Activated gamma-delta T cell treated with Interleukin-2 at 50 U/mL for 16 hours (primary cell): Measurements from ENCODE around the gene SUPT7L.

Experiments
- DNase-seq: peaks from one replicate; pipeline ENCODE4 v3.0.0-alpha.2; 2020

SUPT7L gene, protein sequence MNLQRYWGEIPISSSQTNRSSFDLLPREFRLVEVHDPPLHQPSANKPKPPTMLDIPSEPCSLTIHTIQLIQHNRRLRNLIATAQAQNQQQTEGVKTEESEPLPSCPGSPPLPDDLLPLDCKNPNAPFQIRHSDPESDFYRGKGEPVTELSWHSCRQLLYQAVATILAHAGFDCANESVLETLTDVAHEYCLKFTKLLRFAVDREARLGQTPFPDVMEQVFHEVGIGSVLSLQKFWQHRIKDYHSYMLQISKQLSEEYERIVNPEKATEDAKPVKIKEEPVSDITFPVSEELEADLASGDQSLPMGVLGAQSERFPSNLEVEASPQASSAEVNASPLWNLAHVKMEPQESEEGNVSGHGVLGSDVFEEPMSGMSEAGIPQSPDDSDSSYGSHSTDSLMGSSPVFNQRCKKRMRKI

DNA sequence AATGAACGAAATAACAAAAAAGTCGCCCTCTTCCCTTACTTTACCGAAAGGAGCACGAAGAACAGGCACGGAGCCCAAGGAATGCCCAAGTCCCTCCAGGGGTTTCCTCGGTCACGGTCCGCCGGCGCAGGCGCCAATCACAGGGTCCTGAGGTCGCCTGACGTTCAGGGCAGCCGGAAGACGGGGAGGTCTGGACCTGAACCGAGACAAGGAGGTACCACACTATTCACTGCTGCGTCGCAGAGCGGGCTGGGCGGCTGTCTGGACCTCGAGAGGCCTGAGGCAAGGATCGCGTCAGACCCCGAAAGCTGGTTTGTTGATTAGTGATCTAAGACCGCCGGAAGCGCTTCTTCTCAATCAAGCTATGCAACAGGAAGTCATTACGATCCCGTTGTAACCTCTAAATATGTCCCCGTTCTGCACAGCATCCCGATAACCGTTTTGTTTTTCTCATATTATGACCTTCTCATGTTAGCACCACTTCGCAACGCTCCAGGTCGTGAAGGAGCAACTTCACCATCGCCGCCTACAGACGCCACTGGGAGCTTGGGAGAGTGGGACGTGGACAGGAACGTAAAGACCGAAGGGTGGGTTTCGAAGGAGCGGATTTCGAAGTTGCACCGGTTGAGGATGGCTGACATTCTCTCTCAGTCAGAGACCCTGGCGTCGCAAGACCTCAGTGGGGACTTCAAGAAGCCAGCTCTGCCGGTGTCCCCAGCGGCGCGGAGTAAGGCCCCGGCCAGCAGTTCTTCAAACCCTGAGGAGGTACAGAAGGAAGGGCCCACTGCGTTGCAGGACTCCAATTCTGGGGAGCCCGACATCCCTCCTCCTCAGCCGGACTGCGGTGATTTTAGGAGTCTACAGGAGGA, at the start of gene SUPT7L, which contains the start of gene SLC4A1AP:
TSS of gene SUPT7L (minus strand) at position 330 of the 869 bp plus-strand sequence. CDS start 1,422 bp downstream, outside the sequence.
TSS of gene SLC4A1AP (plus strand) at position 605 of the 869 bp plus-strand sequence. CDS start at position 631, 26 bp downstream.
- DNase-seq, result peak; percentile 70

DNA sequence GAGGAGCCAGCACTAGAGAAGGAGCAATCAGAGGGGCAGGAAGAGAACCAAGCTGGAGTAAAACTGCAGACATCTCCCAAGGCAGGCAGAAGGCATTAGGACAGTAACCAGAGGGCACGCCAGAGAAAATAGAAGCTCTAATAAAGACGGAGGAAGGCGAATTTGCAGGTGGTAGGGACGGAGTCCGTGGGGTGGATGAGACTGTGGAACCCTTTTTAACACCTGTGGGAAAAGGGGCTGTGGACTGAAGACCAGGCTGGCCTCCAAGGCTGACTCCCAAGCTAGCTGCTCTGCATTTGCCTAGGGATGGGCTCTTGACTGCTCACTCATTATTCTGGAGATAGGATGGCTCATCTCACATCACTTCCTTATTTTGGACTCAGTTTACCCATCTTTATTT, 49.8 kb upstream of the SUPT7L start:
- no peak for DNase-seq

DNA sequence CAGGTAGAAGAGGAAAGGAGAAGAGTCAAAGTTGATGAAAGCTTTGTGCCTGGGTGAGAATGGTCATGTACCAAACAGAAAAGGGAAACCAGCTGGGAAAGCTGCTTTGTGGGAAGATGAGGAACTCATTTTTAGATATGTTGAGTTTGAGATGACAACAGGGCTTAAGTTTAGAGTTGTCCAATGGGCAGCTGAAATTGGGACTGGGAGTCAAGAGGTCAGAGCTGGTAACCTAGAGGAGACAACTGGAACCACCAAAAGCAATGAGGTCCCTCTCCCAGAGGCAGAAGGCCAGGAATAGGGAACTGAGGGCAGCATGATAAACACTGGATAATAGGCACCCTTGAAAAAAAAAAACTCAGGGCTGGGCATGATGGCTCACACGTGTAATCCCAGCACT, 49.1 kb upstream of the SUPT7L start:
- DNase-seq, result no peak

DNA sequence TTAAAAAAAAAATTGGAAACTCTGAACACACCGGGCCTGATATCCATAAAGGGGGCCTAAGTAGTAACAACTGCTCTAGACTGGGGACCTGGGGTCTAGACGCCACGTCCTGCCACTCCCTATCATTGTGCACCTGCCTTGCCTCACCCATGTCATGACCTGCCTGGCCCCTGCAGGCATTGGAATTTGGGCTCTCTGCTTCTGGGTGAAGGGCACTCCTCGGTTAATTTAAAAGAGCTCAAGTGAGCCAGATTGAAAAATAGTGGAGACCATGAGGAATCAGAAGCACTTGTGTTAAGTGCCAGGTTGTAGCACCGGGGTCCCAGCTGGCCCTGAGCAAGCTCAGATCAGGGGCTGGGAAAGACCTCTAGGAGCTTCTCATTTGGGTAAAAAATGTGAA, 48.4 kb upstream of the SUPT7L start:
- DNase-seq, result no peak

DNA sequence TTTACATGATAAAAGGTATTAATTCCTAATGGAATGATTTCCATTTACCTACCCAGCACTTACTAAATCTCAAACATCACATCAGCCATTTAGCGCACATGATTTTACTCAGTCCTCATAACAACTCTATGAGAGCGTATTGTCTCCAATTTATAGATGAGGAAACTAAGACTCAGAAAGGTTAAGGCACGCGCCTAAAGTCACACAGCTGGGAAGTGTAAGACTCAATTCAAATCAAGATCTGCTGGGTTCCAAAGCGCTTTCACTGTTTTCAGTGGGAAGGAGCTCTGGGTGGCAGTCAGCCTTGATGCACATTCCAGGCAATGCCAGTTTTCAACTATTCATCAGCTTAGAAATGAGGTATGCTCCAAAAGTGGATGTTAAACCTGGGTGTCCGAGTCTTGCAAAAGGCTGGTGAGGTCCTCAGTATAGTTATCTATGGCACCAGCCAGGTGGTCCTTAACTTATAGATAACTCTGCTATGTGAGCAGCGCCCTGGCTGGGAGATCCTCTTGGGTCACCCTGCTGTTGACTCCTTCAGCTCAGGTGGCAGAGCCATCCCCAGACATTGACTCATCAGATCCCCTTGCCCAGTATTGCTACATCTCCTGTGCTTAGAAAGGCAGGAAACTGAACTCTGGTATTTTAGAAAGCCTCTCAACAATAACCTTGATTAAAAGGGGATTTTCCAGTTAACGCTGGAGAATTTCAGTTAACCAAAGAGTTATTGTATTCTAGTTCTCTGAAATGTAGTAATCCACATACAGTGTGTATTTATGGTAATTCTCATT, 47.4 kb upstream of the SUPT7L start:
- DNase-seq, result no peak

DNA sequence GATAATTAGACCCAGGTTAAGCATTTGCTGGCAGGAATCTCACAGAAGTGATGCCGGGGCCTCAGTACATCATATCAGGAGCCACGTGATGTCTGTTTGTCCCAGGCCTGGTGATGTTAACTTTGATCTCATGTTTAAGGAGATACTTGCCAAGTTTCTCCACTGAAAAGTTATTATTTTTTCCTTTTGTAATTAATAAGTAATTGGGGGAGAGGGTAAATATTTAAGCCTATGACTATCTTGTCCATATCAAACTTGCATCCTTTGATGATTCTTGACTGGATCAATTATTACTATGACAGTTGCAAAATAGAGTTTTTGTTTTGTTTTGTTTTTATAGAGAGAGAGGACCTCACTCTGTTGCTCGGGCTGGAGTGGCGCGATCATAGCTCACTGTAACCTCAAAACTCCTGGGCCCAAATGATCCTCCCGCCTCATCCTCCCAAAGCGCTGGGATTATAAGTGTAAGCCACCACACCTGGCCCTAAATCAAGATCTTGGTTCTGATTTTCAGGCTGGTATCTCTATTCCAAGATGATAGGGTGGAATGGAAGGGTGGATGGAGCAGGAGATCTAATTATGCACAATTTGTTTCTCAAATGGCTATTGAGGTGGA, 46.7 kb upstream of the SUPT7L start:
- no peak for DNase-seq

DNA sequence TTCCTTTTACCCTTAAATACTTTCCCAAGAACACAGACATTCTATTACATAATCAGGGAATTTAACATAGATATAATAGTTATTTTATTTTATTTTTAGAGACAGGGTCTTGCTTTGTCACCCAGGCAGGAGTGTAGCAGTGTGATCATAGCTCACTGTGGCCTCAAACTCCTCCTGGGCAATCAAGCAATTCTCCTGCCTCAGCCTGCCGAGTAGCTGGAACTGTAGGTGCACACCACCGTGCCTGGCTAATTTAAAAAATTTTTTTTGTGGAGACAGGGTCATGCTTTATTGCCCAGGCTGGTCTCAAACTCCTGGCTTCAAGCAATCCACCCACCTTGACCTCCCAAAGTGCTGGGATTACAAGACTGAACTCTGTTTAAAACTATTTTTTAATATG, 45.9 kb upstream of the SUPT7L start:
- DNase-seq, result no peak

DNA sequence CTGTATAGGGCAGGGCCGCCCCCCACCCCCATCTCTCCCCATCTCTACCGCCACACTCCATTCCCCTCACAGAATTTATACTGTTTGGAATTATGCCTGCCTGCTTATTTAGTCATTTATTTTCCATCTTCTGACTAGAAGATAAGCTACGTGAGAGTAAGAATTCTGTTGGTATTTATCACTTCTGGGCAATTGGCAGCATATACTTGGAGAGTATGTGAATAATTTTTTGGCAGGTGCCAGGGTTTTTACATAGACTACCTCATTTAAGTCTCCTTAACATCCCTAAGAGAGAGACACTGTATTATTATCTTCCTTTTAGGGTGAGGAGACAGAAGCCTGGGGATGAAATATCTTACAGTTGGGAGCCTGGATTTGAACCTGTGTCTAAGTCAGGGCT, 45.3 kb upstream of the SUPT7L start:
- DNase-seq, result no peak

DNA sequence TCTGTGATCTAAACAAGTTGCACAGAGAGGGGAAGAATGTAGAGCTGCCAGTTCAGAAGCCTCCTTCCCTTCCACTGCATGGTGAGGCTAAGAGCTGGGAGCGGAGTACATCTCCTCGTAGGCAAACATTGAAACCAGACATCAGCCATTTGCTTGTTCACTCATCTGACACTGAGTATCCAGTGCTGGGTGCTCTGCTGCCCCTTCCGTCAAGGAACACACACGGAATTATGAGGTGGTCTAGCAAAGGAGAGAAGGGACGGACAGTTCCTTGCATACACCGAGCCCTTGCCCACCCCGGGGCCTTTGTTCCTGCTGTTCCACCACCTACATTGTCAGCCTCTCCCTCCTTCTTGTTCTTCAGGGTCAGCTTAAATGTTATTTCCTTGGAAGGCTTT, 44.8 kb upstream of the SUPT7L start:
- DNase-seq, result no peak

DNA sequence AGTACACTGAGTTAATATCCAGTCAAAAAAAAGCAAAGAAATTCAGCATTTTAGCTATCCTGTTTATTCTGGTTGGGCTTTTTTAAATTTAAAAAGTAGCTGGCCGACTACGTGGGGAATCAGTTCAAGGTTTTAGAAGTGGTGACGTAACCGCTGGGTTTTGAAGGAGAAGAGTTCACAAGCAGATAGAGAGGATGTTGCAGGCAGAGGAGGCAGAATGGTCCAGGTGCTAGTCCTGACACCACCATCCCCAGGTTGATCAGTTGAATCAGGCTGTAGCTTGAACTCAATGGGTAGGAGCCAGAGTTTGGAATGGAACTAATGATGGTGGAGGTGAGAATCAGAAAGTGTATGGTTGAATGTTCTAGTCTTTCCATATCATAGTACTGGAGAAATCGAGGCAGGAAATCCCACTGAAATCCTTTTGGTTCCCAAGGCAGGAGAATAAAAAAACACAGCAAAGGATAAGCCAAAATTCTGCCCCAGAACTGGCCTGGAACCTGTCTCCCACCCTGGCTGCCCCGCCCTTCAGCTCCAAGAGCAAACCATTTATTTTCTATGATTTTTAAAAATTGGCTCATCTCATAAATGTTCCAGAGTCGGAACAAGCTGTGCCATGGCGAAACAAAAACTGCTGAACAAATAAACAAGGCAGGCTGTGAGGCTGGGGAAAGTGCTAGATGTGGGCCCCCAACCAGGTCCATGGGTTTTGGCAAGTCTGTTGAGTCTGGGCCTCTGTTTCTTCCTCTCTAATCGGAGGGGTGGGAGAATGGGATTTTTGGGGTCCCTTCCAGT, 44.2 kb upstream of the SUPT7L start:
- DNase-seq, result no peak

DNA sequence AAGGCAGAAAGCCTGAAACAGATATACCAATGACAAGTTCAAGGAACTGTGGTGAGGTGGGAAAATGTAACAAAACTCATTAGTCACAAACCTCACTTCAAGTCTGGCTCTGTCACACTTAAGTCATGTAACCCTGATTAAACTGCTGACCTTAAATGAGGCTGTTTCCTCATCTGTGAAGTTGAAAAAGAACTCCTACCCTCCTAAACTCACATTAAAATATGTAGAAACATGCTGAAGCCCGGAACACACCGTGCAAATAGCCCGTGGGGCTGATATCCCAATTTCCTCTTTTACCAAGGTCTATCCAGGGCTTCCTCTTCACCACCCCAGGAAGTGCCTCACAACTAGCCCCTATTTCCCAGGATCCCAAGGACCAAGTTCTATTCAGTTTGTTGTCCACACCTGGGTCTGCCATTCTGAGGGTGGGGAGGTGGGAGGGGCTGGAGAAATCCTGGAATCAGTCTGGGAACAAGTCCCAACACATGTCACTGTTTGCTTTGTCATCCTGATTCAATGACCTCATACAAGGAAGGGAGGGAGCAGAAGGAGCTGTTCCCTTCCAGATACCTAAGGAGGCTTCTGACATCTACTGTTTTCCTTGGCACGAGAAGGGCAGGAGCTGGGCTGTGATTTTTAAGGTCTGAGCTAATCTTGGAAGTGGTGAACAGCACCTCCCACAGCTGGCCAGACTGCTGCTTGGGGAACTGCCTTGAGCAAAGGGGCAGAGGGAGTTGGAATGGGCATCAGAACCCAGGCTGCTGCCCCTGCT, 42.6 kb upstream of the SUPT7L start:
- DNase-seq, result no peak

DNA sequence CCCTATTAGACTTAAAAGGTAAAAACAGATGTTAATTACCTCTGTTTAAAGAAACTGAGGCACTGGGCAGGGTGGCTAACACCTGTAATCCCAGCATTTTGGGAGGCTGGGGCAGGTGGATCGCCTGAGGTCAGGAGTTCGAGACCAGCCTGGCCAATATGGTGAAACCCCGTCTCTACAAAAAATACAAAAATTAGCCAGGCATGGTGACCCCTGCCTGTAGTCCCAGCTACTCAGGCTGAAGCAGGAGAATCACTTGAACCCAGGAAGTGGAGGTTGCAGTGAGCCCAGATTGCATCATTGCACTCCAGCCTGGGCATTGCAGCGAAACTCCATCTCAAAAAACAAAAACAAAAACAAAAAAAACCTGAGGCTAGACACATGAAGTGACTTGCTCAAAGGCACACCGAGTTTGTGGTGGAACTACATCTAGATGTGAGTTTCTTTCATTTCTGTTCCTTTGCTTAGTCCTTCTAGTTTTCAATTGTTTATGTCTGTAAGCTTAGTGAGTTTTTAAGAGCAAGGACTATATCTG, 41.0 kb upstream of the SUPT7L start:
- DNase-seq, result no peak

DNA sequence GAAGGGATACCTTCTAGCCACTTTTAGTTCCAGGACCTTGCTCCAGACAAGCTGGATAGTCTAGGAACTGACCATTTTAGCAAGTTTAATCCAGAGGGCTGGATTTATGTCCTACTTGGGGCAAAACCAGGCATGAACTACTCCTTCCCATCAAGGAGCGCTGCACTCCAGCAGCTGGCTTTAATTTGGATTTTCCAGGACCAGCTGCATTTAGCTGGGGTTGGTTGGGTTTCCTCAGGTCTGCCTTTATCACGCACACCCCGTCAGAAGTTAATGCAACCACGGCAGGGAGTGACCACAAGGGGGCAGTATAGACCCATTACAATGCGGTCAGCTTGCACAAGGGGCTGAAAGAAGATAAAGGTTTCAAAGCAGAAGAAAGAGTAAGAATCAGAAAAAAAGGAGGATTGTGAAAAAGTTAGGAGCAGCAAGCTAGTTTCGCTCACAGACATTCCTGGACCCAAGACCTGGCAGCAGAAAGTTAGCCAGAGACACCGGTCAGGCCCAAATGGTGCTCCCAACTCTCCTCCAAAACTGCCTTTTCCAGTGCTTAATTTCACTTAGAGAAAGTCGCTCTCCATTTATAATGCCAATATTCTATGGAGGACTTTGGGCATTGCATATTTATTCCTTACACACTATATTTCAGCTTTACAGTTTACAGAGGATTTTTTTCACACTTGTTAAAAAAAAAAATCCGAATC, 40.4 kb upstream of the SUPT7L start:
- DNase-seq, result peak; percentile 87

DNA sequence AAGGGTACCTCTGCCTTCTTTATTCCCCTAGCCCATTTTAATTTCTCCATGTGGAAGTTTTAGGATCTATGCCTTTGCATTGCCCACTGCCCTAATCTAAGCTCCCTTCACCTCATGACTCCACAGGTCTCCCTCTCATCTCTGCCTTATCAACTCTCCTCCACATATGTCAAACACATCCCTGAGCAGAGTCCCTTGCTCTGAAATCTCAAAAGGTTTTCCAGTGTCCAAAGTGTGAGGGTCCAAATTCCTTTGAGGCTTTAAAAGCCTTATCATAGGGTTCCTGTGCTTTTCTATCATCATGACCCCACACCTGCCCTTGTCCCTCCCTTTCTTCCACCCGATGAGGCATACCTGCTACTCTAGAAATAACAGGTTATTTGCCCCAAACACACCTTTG, 38.9 kb upstream of the SUPT7L start:
- DNase-seq, result no peak

DNA sequence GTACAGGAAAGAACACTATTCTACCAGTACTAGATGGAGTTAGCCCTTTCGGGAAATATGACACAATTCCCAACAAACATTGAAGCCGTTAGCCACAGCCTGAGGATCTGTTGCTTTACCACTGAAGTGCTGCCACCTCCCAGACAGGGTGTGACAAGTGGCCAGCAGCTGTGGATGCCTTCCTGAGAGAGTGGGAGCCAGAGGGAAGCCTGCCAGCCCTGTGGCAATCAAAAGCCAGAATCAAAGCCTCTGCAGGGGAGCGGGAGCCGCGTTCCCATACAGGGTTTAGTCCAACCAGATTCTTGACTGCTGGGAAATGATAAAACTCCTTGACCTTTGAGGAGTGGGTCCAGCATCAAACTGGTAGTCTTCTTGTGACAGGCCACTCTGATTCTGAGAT, 38.3 kb upstream of the SUPT7L start:
- no peak for DNase-seq

DNA sequence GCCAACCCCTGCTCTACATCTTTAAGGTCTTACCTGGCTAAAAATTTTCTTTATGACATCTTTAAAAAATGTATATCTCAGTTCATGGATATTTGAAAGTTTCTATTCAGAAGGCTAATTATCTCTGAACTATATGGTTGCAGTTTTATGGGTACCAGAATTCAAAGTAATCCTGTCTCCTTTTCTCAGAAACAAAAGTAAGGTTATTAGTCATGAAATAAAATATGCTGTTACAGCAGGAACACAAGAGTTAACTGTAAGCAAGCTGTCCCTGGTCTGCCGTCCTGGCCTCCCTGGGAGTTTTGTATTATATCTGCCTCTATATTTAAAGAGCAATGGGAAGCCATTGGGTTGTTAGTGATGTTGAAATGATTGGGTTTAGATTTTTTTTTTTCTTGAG, 34.2 kb upstream of the SUPT7L start:
- no peak for DNase-seq

DNA sequence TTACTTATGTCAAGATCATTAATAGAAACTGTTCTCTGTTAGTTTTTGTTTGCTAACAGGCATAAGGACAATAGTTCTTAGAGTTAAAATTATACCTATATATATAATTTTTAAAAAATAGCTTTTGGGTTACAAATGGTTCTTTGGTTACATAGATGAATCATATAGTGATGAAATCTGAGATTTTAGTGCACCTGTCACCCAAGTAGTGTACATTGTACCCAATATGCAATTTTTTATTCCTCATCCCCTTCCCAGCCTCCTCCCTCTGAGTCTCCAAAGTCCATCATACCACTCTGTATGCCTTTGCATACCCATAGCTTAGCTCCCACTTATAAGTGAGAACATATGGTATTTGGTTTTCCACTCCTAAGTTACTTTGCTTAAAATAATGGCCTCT, 26.6 kb upstream of the SUPT7L start:
- DNase-seq, result no peak

DNA sequence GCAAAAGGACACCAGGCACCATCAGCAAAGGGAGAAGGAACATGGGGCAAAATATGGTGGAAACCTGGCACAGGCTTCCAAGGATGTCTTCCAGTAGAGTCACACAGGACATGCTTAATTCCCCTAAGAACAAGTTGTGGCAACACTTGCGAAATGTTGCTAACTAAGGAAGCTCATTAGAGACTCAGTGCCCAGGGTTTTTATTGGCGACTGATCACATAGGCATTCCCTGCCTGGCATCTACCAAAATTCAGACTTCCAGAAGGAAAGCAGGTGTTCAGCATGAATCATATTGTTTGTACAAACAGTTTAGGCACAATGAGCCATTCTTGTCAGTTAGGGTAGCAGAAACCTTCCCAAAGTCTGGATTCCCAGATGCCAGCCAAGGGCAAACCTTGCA, 26.0 kb upstream of the SUPT7L start:
- no peak for DNase-seq

DNA sequence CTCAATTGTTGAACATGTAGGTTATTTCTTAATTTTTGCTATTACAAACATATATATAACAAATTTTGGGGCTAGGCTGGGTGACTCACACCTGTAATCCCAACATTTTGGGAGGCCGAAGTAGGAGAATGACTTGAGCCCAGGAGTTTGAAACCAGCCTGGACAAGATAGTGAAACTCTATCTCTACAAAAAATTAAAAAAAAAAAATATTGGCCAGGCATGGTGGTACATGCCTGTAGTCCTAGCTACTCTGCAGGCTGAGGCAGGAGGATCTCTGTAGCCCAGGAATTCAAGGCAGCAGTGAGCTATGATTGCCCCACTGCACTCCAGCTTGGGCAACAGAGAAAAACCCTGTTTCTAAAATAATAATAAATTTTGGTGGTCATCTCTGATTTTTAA, 23.8 kb upstream of the SUPT7L start:
- no peak for DNase-seq

DNA sequence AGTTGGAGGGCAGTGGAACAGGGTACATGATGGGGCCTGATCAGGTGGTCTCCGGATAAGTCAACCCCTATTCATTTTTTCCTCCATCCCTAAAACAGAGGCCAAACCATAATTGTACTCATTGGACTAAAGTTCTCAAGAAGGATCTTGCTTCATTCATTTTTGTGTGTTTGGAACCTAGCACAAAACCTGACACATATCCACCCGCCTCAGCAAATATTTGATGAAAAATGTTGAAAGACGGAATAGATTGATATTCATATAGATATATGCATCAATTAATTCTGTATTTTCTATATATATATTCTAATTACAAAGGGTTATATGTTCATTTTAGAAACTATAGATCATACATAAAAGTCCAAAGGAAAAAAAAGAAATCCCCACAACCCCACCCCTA, 22.2 kb upstream of the SUPT7L start:
- no peak for DNase-seq
